ENCODE results near the gene DHCR7. TPM values are rescaled to one million over a fixed set of nuclear protein-coding genes. Genes with fewer than 3 reads are reported as not detected.

The DHCR7 gene
- total RNA-seq, 1 donor from 2014 or later: 46.3 TPM

- ATAC-seq: no peak
- DNase-seq (ENCODE audit: missing footprints): peak; percentile 64
- intact Hi-C loops (cut with DNase I): no loop called here
Measured at GRCh38 chr11:71461696-71462095, 13.5 kb upstream of the DHCR7 start.

GRCh38 chr11:71459767-71460320 lies 11.7 kb upstream of the DHCR7 start:
- ATAC-seq: no peak
- DNase-seq (ENCODE audit: missing footprints): peak; percentile 8
- intact Hi-C loops (cut with DNase I): no loop called here

- intact Hi-C loops (cut with DNase I): no loop called here
- peak; percentile 33 for ATAC-seq
- DNase-seq (ENCODE audit: missing footprints): peak; percentile 64
Measured at GRCh38 chr11:71459076-71459766, 11.0 kb upstream of the DHCR7 start.

GRCh38 chr11:71458146-71459070 lies 10.2 kb upstream of the DHCR7 start:
- ATAC-seq (no peak), DNase-seq (ENCODE audit: missing footprints) (peak; percentile 64)
- intact Hi-C loops (cut with DNase I): no loop called here

GRCh38 chr11:71456831-71457230 lies 8.6 kb upstream of the DHCR7 start:
- DNase-seq (ENCODE audit: missing footprints) (peak; percentile 14), ATAC-seq (no peak)
- intact Hi-C loops (cut with DNase I): no loop called here

- ATAC-seq (no peak), DNase-seq (ENCODE audit: missing footprints) (peak; percentile 45)
- intact Hi-C loops (cut with DNase I): no loop called here
Measured at GRCh38 chr11:71456294-71456693, 8.1 kb upstream of the DHCR7 start.

GRCh38 chr11:71454470-71455113 lies 6.4 kb upstream of the DHCR7 start:
- intact Hi-C loops (cut with DNase I): no loop called here
- ATAC-seq: no peak

GRCh38 chr11:71453918-71454304 lies 5.7 kb upstream of the DHCR7 start:
- ATAC-seq (no peak), DNase-seq (ENCODE audit: missing footprints) (no peak)
- intact Hi-C loops (cut with DNase I): no loop called here

More at GRCh38 chr11:71454470-71455113, 6.4 kb upstream of the DHCR7 start:
- DNase-seq (ENCODE audit: missing footprints): no peak

- intact Hi-C loops (cut with DNase I): no loop called here
- DNase-seq (ENCODE audit: missing footprints) (peak; percentile 99), ATAC-seq (peak; percentile 94)
Measured at GRCh38 chr11:71453037-71453917, 5.1 kb upstream of the DHCR7 start, which contains the start of gene NADSYN1. NADSYN1 (plus strand) TSS chr11:71453203; CDS start chr11:71453297, 94 bp downstream.

- intact Hi-C loops (cut with DNase I): no loop called here
- no peak for ATAC-seq
Measured at GRCh38 chr11:71452199-71453036, 4.2 kb upstream of the DHCR7 start.

GRCh38 chr11:71451596-71452198 lies 3.5 kb upstream of the DHCR7 start:
- DNase-seq (ENCODE audit: missing footprints) (peak; percentile 60), ATAC-seq (no peak)
- intact Hi-C loops (cut with DNase I): no loop called here

More at GRCh38 chr11:71452199-71453036, 4.2 kb upstream of the DHCR7 start:
- DNase-seq (ENCODE audit: missing footprints): peak; percentile 73

- DNase-seq (ENCODE audit: missing footprints) (no peak), ATAC-seq (no peak)
- intact Hi-C loops (cut with DNase I): no loop called here
Measured at GRCh38 chr11:71450939-71451338, 2.7 kb upstream of the DHCR7 start.

- no peak for ATAC-seq
- intact Hi-C loops (cut with DNase I): no loop called here
- DNase-seq (ENCODE audit: missing footprints): no peak
Measured at GRCh38 chr11:71450507-71450906, 2.3 kb upstream of the DHCR7 start.

- intact Hi-C loops (cut with DNase I): no loop called here
- ATAC-seq (no peak), DNase-seq (ENCODE audit: missing footprints) (no peak)
Measured at GRCh38 chr11:71449596-71449995, 1.4 kb upstream of the DHCR7 start.

GRCh38 chr11:71447791-71448256 lies 369 bp downstream of the DHCR7 start:
- intact Hi-C loops (cut with DNase I): no loop called here
- peak; percentile 73 for DNase-seq (ENCODE audit: missing footprints)
- peak; percentile 27 for ATAC-seq

- intact Hi-C loops (cut with DNase I): no loop called here
- no peak for DNase-seq (ENCODE audit: missing footprints)
- no peak for ATAC-seq
Measured at GRCh38 chr11:71446942-71447688, 1.1 kb downstream of the DHCR7 start.
